OCI-LY3 (cell line): Measurements from ENCODE around the gene SYCP3.

Experiments used
- CTCF ChIP-seq: fragments of 200-600, 300-600 bp; sonication (generic); IDR thresholded peaks from 2 replicates; pipeline ENCODE4 v1.5.1; 2014; ENCODE audit warnings: antibody characterized with exemption, low read length, low read depth
- EZH2phosphoT487 ChIP-seq: fragments of 200-600 bp; shearing (Covaris generic); IDR thresholded peaks from 2 replicates; pipeline ENCODE4 v1.6.1; 2018; ENCODE audit warnings: antibody characterized with exemption, mixed run types, low read depth

DNA sequence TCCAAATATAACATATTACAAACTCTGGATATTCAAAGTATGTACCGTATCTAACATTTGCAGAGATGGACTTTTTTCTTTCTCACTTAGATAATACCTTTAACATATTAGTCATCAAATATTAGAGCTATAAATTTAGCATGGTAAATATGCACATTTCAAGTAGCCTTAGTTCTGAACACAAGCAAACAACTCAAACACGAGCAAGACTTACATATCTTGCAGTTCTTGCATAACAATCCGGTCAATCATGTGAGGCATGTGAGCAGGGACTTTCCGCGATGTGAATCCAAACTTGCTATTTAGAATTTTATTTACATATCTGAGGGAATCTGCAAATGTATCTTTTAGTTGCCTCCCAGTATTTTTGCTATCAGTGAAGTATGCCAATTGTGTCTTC lies 22.1 kb upstream of the SYCP3 start:
- no peak for TF ChIP-seq CTCF
- no peak for TF ChIP-seq EZH2phosphoT487
